HCT116 (cell line): ENCODE measurements around the gene THBS3. TPM values are rescaled to one million over a fixed set of nuclear protein-coding genes. Genes with fewer than 3 reads are reported as not detected.

Experiments used
- ATAC-seq: fragments of 200-7000 bp; cut with Tn5 transposase; 2 replicates; pipeline ENCODE4 v1.9.1; 2020; ENCODE audit warnings: mild to moderate bottlenecking, moderate library complexity
- BruUV-seq: library from RNA; stranded (reverse); fragments of 400-500 nt; replicated peaks from 2 replicates; lab custom pipeline; 2021; lab: Mats Ljungman, UMichigan
- CTCF ChIA-PET: fragments of 300-600 bp; sonication (Branson Sonifier 250); formaldehyde crosslinking; loops from one replicate; lab custom pipeline; 2021; ENCODE audit warnings: antibody characterized with exemption; lab: Charles Lee
- POLR2A ChIA-PET: fragments of 300-600, 350-600 bp; sonication (Branson Sonifier 250); formaldehyde crosslinking; loops from one replicate; lab custom pipeline; 2021; ENCODE audit warnings: antibody characterized with exemption; lab: Charles Lee
- RAD21 ChIA-PET, 2 experiments: fragments of 300-600 bp; sonication (Branson Sonifier 250); formaldehyde crosslinking; loops; one replicate each; lab custom pipeline; 2023; ENCODE audit warnings: low total read pairs in 2 of 2; ENCODE audit not compliant: uncharacterized antibody in 2 of 2, unreplicated experiment in 2 of 2, low non-redundant PET in 1 of 2; lab: Charles Lee
- DNase-seq: peaks from one replicate; pipeline ENCODE4 v3.0.0-alpha.2; 2010; ENCODE audit warnings: low read depth, low spot score
- H2AFZ ChIP-seq: fragments of 200-600 bp; shearing (Covaris generic), sonication (generic); 2 replicates; pipeline ENCODE4 v1.6.1; 2017; ENCODE audit warnings: low read depth, mixed run types, mixed read lengths, antibody characterized with exemption, low read length; ENCODE audit not compliant: poor library complexity, severe bottlenecking
- H3K27ac ChIP-seq: 2 replicates; pipeline ENCODE4 v1.5.1; 2012; ENCODE audit warnings: low read depth, low read length
- H3K27me3 ChIP-seq: fragments of 200-600 bp; sonication (generic); 2 replicates; pipeline ENCODE4 v1.6.1; 2016; ENCODE audit warnings: mixed run types, low read length, mixed read lengths; ENCODE audit not compliant: insufficient read depth
- H3K36me3 ChIP-seq, 2 experiments: fragments of 200-500 bp in 1 of 2; fragments of 200-600 bp in 1 of 2; sonication (Bioruptor generic) in 1 of 2; sonication (generic) in 1 of 2; 2 replicates each; pipeline versions ENCODE4 v1.5.1 to v1.6.1; 2014 to 2016; ENCODE audit warnings: low read length in 2 of 2, inconsistent platforms in 1 of 2, mixed read lengths in 1 of 2, mixed run types in 1 of 2; ENCODE audit not compliant: insufficient read depth in 2 of 2, control insufficient read depth in 1 of 2
- H3K4me1 ChIP-seq, 2 experiments: fragments of 200-600 bp in 1 of 2; sonication (generic) in 1 of 2; 2 replicates each; pipeline versions ENCODE4 v1.5.1 to v1.6.1; 2012 to 2017; ENCODE audit warnings: low read length in 2 of 2, inconsistent platforms in 1 of 2, mild to moderate bottlenecking in 1 of 2, mixed read lengths in 1 of 2, mixed run types in 1 of 2, moderate library complexity in 1 of 2; ENCODE audit not compliant: insufficient read depth in 2 of 2, control insufficient read depth in 1 of 2
- H3K4me2 ChIP-seq: fragments of 200-600 bp; sonication (generic); 2 replicates; pipeline ENCODE4 v1.6.1; 2017; ENCODE audit warnings: mixed run types, low read length, mixed read lengths
- H3K4me3 ChIP-seq, 2 experiments: fragments of 200-600 bp in 1 of 2; sonication (generic) in 1 of 2; replicated peaks in 1 of 2; 2 replicates each; pipeline ENCODE4 v1.5.1; 2011 to 2016; ENCODE audit warnings: low read length in 2 of 2, control low read depth in 1 of 2, low read depth in 1 of 2, mild to moderate bottlenecking in 1 of 2, mixed read lengths in 1 of 2, mixed run types in 1 of 2
- H3K79me2 ChIP-seq: fragments of 200-600 bp; sonication (generic); 2 replicates; pipeline ENCODE4 v1.6.1; 2017; ENCODE audit warnings: mild to moderate bottlenecking, mixed run types, low read length, moderate library complexity, mixed read lengths; ENCODE audit not compliant: insufficient read depth
- H3K9ac ChIP-seq: fragments of 200-600 bp; sonication (generic); 2 replicates; pipeline ENCODE4 v1.6.1; 2016; ENCODE audit warnings: low read length, mixed read lengths
- H3K9me2 ChIP-seq: fragments of 200-600 bp; sonication (generic), shearing (Covaris generic); 2 replicates; pipeline ENCODE4 v1.6.1; 2017; ENCODE audit warnings: mixed run types, mild to moderate bottlenecking, moderate library complexity; ENCODE audit not compliant: insufficient read depth
- H3K9me3 ChIP-seq, 2 experiments: fragments of 200-500 bp in 1 of 2; fragments of 200-600 bp in 1 of 2; sonication (Bioruptor generic) in 1 of 2; sonication (generic) in 1 of 2; 2 replicates each; pipeline ENCODE4 v1.6.1; 2014 to 2017; ENCODE audit warnings: low read length in 2 of 2, mixed read lengths in 2 of 2, inconsistent platforms in 1 of 2, low read depth in 1 of 2, mild to moderate bottlenecking in 1 of 2, mixed run types in 1 of 2, moderate library complexity in 1 of 2; ENCODE audit not compliant: control insufficient read depth in 1 of 2, insufficient read depth in 1 of 2
- H4K20me1 ChIP-seq: fragments of 200-600 bp; sonication (generic), shearing (Covaris generic); 2 replicates; pipeline ENCODE4 v1.6.1; 2017; ENCODE audit warnings: mixed run types, mild to moderate bottlenecking, moderate library complexity; ENCODE audit not compliant: insufficient read depth
- ATF3 ChIP-seq: IDR thresholded peaks from 2 replicates; pipeline ENCODE4 v1.6.1; 2012
- EGR1 ChIP-seq: IDR thresholded peaks from 2 replicates; pipeline ENCODE4 v1.6.1; 2012; ENCODE audit warnings: low read depth
- EZH2phosphoT487 ChIP-seq: fragments of 200-600 bp; IDR thresholded peaks from 2 replicates; pipeline ENCODE4 v1.6.1; 2018; ENCODE audit warnings: antibody characterized with exemption, borderline replicate concordance
- POLR2A ChIP-seq: IDR thresholded peaks from 2 replicates; pipeline ENCODE4 v1.7.0; 2011; ENCODE audit warnings: borderline replicate concordance; ENCODE audit not compliant: insufficient read depth, insufficient read length; ENCODE audit errors: extremely low read depth
- RAD21 ChIP-seq: IDR thresholded peaks from 2 replicates; pipeline ENCODE4 v1.6.1; 2012; ENCODE audit warnings: low read depth, mild to moderate bottlenecking
- SIN3A ChIP-seq: IDR thresholded peaks from 2 replicates; pipeline ENCODE4 v1.6.1; 2012; ENCODE audit warnings: low read depth
- SP1 ChIP-seq: IDR thresholded peaks from 2 replicates; pipeline ENCODE4 v1.6.1; 2012; ENCODE audit warnings: low read depth
- TCF7L2 ChIP-seq: IDR thresholded peaks from 2 replicates; pipeline ENCODE4 v1.7.0; 2011; ENCODE audit warnings: borderline replicate concordance, inconsistent platforms; ENCODE audit not compliant: insufficient read depth, insufficient read length; ENCODE audit errors: extremely low read depth
- YY1 ChIP-seq: IDR thresholded peaks from 2 replicates; pipeline ENCODE4 v1.6.1; 2011; ENCODE audit warnings: low read length, low read depth, moderate library complexity, mild to moderate bottlenecking; ENCODE audit not compliant: insufficient replicate concordance; ENCODE audit errors: extremely low read depth
- intact Hi-C: fragments of 100-400 bp; cut with micrococcal nuclease; formaldehyde crosslinking; loops from 2 replicates; pipeline ENCODE4 v1.10.0; 2022
- total RNA-seq: library from RNA; stranded (reverse); gene quantifications from one replicate; pipeline ENCODE4 v1.2.1, GENCODE V29; 2021; ENCODE audit not compliant: unreplicated experiment

THBS3 gene
- total RNA-seq, 1 experiment from 2014 or later: 15.9 TPM

GRCh38 chr1:155181371-155182051 is 26.2 kb downstream of the THBS3 start (continued):
- no peak for TF ChIP-seq SP1
- TF ChIP-seq TCF7L2: no peak
- no peak for TF ChIP-seq RAD21
- TF ChIP-seq, all 23 proteins: peak for 0

GRCh38 chr1:155179112-155180031 is 28.3 kb downstream of the THBS3 start:
- H3K4me3 ChIP-seq: no peak overlapping the region
- no peak overlapping the region for H3K4me2 ChIP-seq
- no peaks in the 10 kb centered on the region for H3K79me2 ChIP-seq
- no peak for TF ChIP-seq EZH2phosphoT487
- no peak for TF ChIP-seq ATF3
- no peak for TF ChIP-seq SIN3A
- TF ChIP-seq EGR1: no peak
- no peak for TF ChIP-seq POLR2A
- no peak for TF ChIP-seq YY1
- TF ChIP-seq TCF7L2: no peak
- no peak overlapping the region for H2AFZ ChIP-seq
- ATAC-seq: no peak
- BruUV-seq: no TSS peak
- H3K36me3 ChIP-seq: no peaks in the 10 kb centered on the region; a peak in 1 of 4 replicates
- ChIA-PET POLR2A (no interaction called here), CTCF (no interaction called here), RAD21 (no interaction called here)
- intact Hi-C loops: loop anchor here (10.0 kb wide), 1 partner anchor 145 kb away; the partner anchor contains the start of gene RUSC1
- no peak overlapping the region for H3K27ac ChIP-seq
- H3K27me3 ChIP-seq: no peaks in the 10 kb centered on the region
- no peak for DNase-seq
- H4K20me1 ChIP-seq: no peaks in the 10 kb centered on the region
- no peaks in the 10 kb centered on the region for H3K9me2 ChIP-seq
- H3K9me3 ChIP-seq: no peaks in the 10 kb centered on the region
- H3K4me1 ChIP-seq: peaks cover 0 to 23% of the 10 kb centered on the region in 2 experiments; a peak in 2 of 4 replicates
- H3K9ac ChIP-seq: no peak overlapping the region
